HL-60 (cell line): ENCODE results near the gene SVIP.

ENCODE experiments used
- POLR2AphosphoS5 ChIP-seq: IDR thresholded peaks from 2 replicates; pipeline ENCODE4 v1.6.1; 2012; ENCODE audit warnings: low read depth
- TF ChIP-seq, protein P1 (sequence below): IDR thresholded peaks from one replicate; pipeline ENCODE4 v1.5.1; 2011; ENCODE audit warnings: low read length, control low read depth, inconsistent platforms; ENCODE audit not compliant: insufficient read depth
- TF ChIP-seq, protein P2 (sequence below): IDR thresholded peaks from 2 replicates; pipeline ENCODE4 v1.6.1; 2012; ENCODE audit warnings: low read depth; ENCODE audit not compliant: insufficient replicate concordance

DNA sequence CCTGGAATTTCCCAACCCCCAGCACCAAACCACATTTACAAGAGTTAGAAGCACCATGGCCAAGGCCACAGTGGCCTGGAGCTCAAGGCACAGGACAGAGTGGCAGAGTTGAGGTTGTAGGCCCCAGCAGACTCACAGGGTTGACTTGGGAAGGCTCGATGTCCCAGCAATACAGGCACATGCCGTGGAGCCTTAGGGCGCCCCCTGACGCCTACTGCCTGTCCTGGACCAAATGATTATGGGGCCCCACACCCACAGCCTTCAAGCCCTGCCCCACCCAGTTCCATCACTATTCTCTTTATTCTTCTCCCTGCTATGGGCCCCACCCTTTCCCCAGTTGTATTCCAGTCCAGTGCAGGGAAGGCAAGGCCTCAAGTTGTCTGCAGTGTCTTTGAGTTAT, 30.6 kb upstream of the SVIP start, which contains the start of gene CCDC179:
- TF ChIP-seq, protein P1, sequence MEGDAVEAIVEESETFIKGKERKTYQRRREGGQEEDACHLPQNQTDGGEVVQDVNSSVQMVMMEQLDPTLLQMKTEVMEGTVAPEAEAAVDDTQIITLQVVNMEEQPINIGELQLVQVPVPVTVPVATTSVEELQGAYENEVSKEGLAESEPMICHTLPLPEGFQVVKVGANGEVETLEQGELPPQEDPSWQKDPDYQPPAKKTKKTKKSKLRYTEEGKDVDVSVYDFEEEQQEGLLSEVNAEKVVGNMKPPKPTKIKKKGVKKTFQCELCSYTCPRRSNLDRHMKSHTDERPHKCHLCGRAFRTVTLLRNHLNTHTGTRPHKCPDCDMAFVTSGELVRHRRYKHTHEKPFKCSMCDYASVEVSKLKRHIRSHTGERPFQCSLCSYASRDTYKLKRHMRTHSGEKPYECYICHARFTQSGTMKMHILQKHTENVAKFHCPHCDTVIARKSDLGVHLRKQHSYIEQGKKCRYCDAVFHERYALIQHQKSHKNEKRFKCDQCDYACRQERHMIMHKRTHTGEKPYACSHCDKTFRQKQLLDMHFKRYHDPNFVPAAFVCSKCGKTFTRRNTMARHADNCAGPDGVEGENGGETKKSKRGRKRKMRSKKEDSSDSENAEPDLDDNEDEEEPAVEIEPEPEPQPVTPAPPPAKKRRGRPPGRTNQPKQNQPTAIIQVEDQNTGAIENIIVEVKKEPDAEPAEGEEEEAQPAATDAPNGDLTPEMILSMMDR = no peak
- no peak for TF ChIP-seq POLR2AphosphoS5
- TF ChIP-seq, protein P2, sequence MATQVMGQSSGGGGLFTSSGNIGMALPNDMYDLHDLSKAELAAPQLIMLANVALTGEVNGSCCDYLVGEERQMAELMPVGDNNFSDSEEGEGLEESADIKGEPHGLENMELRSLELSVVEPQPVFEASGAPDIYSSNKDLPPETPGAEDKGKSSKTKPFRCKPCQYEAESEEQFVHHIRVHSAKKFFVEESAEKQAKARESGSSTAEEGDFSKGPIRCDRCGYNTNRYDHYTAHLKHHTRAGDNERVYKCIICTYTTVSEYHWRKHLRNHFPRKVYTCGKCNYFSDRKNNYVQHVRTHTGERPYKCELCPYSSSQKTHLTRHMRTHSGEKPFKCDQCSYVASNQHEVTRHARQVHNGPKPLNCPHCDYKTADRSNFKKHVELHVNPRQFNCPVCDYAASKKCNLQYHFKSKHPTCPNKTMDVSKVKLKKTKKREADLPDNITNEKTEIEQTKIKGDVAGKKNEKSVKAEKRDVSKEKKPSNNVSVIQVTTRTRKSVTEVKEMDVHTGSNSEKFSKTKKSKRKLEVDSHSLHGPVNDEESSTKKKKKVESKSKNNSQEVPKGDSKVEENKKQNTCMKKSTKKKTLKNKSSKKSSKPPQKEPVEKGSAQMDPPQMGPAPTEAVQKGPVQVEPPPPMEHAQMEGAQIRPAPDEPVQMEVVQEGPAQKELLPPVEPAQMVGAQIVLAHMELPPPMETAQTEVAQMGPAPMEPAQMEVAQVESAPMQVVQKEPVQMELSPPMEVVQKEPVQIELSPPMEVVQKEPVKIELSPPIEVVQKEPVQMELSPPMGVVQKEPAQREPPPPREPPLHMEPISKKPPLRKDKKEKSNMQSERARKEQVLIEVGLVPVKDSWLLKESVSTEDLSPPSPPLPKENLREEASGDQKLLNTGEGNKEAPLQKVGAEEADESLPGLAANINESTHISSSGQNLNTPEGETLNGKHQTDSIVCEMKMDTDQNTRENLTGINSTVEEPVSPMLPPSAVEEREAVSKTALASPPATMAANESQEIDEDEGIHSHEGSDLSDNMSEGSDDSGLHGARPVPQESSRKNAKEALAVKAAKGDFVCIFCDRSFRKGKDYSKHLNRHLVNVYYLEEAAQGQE = no peak
